OCI-LY1 (cell line): ENCODE measurements around the gene CETN3.

Source experiments
- H2AFZ ChIP-seq: fragments of 200-600 bp; sonication (generic), shearing (Covaris generic); 2 replicates; pipeline ENCODE4 v1.6.0; 2014; ENCODE audit warnings: antibody characterized with exemption, mild to moderate bottlenecking, low read length
- H3F3A ChIP-seq: fragments of 200-600 bp; sonication (generic), shearing (Covaris generic); 2 replicates; pipeline ENCODE4 v1.6.0; 2014; ENCODE audit warnings: mild to moderate bottlenecking, antibody characterized with exemption, low read length, moderate library complexity; ENCODE audit not compliant: insufficient read depth
- H3K27ac ChIP-seq: fragments of 200-600 bp; sonication (generic); 2 replicates; pipeline ENCODE4 v1.5.1; 2014; ENCODE audit warnings: low read length, mixed run types, mild to moderate bottlenecking, low read depth; ENCODE audit not compliant: poor library complexity, severe bottlenecking
- H3K27me3 ChIP-seq: fragments of 200-600 bp; sonication (generic); 2 replicates; pipeline ENCODE4 v1.6.0; 2014; ENCODE audit warnings: antibody characterized with exemption, mild to moderate bottlenecking, low read length, moderate library complexity; ENCODE audit not compliant: insufficient read depth
- H3K36me3 ChIP-seq: fragments of 200-600 bp; sonication (generic); 2 replicates; pipeline ENCODE4 v1.6.1; 2014; ENCODE audit warnings: mild to moderate bottlenecking, antibody characterized with exemption, low read length, moderate library complexity, mixed read lengths; ENCODE audit not compliant: insufficient read depth
- H3K4me1 ChIP-seq: fragments of 200-600 bp; sonication (generic); 2 replicates; pipeline ENCODE4 v1.5.1; 2014; ENCODE audit warnings: mild to moderate bottlenecking, low read length, moderate library complexity; ENCODE audit not compliant: insufficient read depth, severe bottlenecking
- H3K4me2 ChIP-seq: fragments of 200-600 bp; sonication (generic), shearing (Covaris generic); 2 replicates; pipeline ENCODE4 v1.6.1; 2014; ENCODE audit warnings: low read length
- H3K4me3 ChIP-seq: fragments of 200-600 bp; sonication (generic); 2 replicates; pipeline ENCODE4 v1.5.1; 2014; ENCODE audit warnings: low read length, low read depth, mild to moderate bottlenecking, mixed read lengths; ENCODE audit not compliant: poor library complexity, severe bottlenecking
- H3K79me2 ChIP-seq: fragments of 200-600 bp; shearing (Covaris generic); 2 replicates; pipeline ENCODE4 v1.6.1; 2016; ENCODE audit warnings: mixed run types, low read length, mixed read lengths; ENCODE audit not compliant: insufficient read depth
- H3K9ac ChIP-seq: fragments of 200-600 bp; sonication (generic), shearing (Covaris generic); 2 replicates; pipeline ENCODE4 v1.6.1; 2014; ENCODE audit warnings: mild to moderate bottlenecking, low read length, mixed read lengths
- H3K9me2 ChIP-seq: fragments of 200-600 bp; sonication (generic), shearing (Covaris generic); 2 replicates; pipeline ENCODE4 v1.6.1; 2014; ENCODE audit warnings: low read depth, mild to moderate bottlenecking, low read length, mixed read lengths
- H3K9me3 ChIP-seq: fragments of 200-600 bp; shearing (Covaris generic); 2 replicates; pipeline ENCODE4 v1.6.1; 2014; ENCODE audit warnings: low read length, mixed read lengths
- H4K20me1 ChIP-seq: fragments of 200-600 bp; sonication (generic), shearing (Covaris generic); 2 replicates; pipeline ENCODE4 v1.6.0; 2016; ENCODE audit warnings: mild to moderate bottlenecking, low read length; ENCODE audit not compliant: insufficient read depth
- EZH2 ChIP-seq: fragments of 200-600 bp; sonication (generic), shearing (Covaris generic); IDR thresholded peaks from 2 replicates; pipeline ENCODE4 v1.8.0; 2017; ENCODE audit warnings: borderline replicate concordance, mixed run types, mild to moderate bottlenecking, antibody characterized with exemption, low read length, moderate library complexity, mixed read lengths
- TF ChIP-seq, protein P1 (sequence below): fragments of 200-600 bp; sonication (generic), shearing (Covaris generic); IDR thresholded peaks from 2 replicates; pipeline ENCODE4 v1.5.1; 2017; ENCODE audit warnings: mild to moderate bottlenecking, antibody characterized with exemption, low read length, moderate library complexity, mixed read lengths

CETN3 gene

DNA sequence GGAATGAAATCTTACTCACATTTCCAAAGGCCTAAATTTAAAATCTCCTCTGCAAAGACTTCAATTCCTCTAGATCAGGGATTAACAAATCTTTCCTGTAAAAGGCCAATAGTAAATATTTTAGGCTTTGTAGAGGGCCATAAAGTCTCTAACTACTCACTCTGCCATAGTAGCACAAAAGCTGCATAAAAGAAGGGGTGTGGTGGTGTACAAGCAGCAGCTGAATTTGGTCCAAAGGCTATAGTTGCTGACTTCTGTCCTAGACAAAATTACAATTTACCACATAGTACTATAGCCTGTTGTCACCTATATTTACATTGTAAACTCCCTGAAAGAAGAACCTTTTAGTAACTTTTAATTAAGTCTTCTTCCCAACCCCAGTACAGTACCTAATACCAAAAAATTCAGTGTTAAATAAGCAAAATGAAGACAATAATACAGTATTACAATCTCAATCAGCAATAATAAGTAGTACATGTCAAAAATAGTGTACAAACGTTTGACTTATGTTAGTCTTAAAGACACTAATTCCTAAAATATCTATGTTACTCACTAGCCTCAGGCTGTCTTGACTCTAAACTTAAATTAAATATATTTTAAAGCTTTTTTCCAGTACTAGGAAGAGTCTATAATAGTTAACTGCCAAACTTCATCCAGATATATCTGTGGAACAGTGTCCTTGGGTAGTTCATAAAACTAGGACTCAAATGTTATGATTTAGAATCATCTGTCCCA lies 6.9 kb downstream of the CETN3 start:
- H3K4me3 ChIP-seq, result no peak overlapping the region
- no peaks in the 10 kb centered on the region for H3K9me3 ChIP-seq
- H2AFZ ChIP-seq, result no peak overlapping the region
- no peak overlapping the region for H3K27ac ChIP-seq
- H4K20me1 ChIP-seq, result no peaks in the 10 kb centered on the region
- peaks cover 10% of the 10 kb centered on the region for H3K4me1 ChIP-seq
- peaks cover 5% of the 10 kb centered on the region; the same call in 1 of the 2 replicates for H3K79me2 ChIP-seq
- no peak overlapping the region for H3K9ac ChIP-seq
- H3K9me2 ChIP-seq, result no peaks in the 10 kb centered on the region
- no peaks in the 10 kb centered on the region for H3F3A ChIP-seq
- TF ChIP-seq, protein P1, sequence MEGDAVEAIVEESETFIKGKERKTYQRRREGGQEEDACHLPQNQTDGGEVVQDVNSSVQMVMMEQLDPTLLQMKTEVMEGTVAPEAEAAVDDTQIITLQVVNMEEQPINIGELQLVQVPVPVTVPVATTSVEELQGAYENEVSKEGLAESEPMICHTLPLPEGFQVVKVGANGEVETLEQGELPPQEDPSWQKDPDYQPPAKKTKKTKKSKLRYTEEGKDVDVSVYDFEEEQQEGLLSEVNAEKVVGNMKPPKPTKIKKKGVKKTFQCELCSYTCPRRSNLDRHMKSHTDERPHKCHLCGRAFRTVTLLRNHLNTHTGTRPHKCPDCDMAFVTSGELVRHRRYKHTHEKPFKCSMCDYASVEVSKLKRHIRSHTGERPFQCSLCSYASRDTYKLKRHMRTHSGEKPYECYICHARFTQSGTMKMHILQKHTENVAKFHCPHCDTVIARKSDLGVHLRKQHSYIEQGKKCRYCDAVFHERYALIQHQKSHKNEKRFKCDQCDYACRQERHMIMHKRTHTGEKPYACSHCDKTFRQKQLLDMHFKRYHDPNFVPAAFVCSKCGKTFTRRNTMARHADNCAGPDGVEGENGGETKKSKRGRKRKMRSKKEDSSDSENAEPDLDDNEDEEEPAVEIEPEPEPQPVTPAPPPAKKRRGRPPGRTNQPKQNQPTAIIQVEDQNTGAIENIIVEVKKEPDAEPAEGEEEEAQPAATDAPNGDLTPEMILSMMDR, result no peak
- TF ChIP-seq EZH2, result no peak
- no peak overlapping the region for H3K4me2 ChIP-seq
- H3K36me3 ChIP-seq, result peaks cover 69% of the 10 kb centered on the region
- no peaks in the 10 kb centered on the region for H3K27me3 ChIP-seq

DNA sequence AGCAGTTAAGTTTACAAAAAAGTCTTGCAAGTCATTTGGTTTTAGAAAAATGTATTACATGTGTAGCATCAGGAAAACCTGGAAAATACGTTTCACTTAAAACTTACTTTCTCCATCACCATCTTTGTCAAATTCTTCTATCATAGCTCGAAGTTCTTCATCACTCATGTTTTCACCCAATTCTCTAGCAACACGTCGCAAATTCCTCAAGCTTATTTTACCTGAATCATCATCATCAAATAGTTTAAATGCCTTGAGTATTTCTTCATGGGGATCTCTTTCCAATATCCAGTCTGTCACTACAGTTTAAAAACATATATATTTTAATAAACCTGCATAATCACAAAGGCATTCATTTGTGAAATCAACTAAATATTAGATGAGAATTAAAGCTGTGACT lies 10.3 kb downstream of the CETN3 start:
- Histone ChIP-seq H3K4me3 (no peak overlapping the region), H2AFZ (no peak overlapping the region), H3K36me3 (peaks cover 48% of the 10 kb centered on the region), H3F3A (no peaks in the 10 kb centered on the region), H3K27ac (no peak overlapping the region), H3K9ac (no peak overlapping the region), H3K9me3 (no peaks in the 10 kb centered on the region), H3K4me2 (no peak overlapping the region), H3K79me2 (peaks cover 5% of the 10 kb centered on the region; the same call in 1 of the 2 replicates), H3K4me1 (no peaks in the 10 kb centered on the region), H3K9me2 (no peaks in the 10 kb centered on the region), H3K27me3 (no peaks in the 10 kb centered on the region), H4K20me1 (no peaks in the 10 kb centered on the region)
- no peak for TF ChIP-seq EZH2
- TF ChIP-seq, protein P1, result no peak

DNA sequence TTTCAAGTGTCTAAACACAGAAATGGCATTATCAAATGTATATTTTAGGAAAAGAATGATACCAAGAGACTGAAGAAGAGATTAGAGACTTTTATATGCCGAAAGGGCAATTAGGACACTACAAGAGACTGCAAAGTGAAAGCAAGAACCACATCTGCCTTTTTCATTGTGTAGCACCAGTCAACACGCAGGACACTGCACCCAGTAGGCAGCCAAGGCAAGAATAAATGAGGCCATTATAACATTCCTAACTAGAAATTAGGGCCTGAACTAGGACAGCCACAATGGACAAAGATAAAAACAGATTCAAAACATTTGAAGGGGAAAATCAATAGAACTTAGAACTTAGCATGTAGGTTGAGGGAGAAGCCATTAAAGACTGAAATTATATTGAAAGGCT lies 10.8 kb downstream of the CETN3 start:
- H3K4me3 ChIP-seq, result no peak overlapping the region
- H3K9me2 ChIP-seq, result no peaks in the 10 kb centered on the region
- no peaks in the 10 kb centered on the region for H3K27me3 ChIP-seq
- H2AFZ ChIP-seq, result no peak overlapping the region
- no peak overlapping the region for H3K9ac ChIP-seq
- H3K36me3 ChIP-seq, result peaks cover 49% of the 10 kb centered on the region
- no peak overlapping the region for H3K27ac ChIP-seq
- H4K20me1 ChIP-seq, result no peaks in the 10 kb centered on the region
- H3K79me2 ChIP-seq, result peaks cover 5% of the 10 kb centered on the region; the same call in 1 of the 2 replicates
- H3K9me3 ChIP-seq, result no peaks in the 10 kb centered on the region
- H3K4me1 ChIP-seq, result no peaks in the 10 kb centered on the region
- TF ChIP-seq, protein P1, result no peak
- TF ChIP-seq EZH2, result no peak
- H3F3A ChIP-seq, result no peaks in the 10 kb centered on the region
- no peak overlapping the region for H3K4me2 ChIP-seq
